Uterus (tissue), 2 donors: ENCODE results near the gene ADGRG7.

Experiments
- CTCF ChIP-seq, 4 experiments: fragments of 200-600 bp in 2 of 4; fragments of 450-650 bp in 2 of 4; sonication (generic) in 2 of 4; IDR thresholded peaks; one replicate each; pipeline ENCODE4 v1.5.1; 2016 to 2019; ENCODE audit warnings: antibody characterized with exemption in 4 of 4, mild to moderate bottlenecking in 2 of 4, moderate library complexity in 1 of 4
- POLR2A ChIP-seq, 2 donors: fragments of 450-650 bp; IDR thresholded peaks; one replicate each; pipeline ENCODE4 v1.6.1; 2016; ENCODE audit warnings: antibody characterized with exemption in 2 of 2, mild to moderate bottlenecking in 1 of 2, moderate library complexity in 1 of 2

- no peak for TF ChIP-seq POLR2A (IDR thresholded peaks at IDR 0.05)
- TF ChIP-seq CTCF (IDR thresholded peaks at IDR 0.05) = no peak
Measured at GRCh38 chr3:100665230-100665629, 55.8 kb downstream of the ADGRG7 start.
